GM21529 (cell line): ENCODE results near the gene TPO.
"Not testable (repeated sequence)": the region's sequence is repeated elsewhere in the genome, so short reads cannot be mapped to it uniquely, and the experiment has no call there.

ENCODE experiments used
- ATAC-seq: cut with Tn5 transposase; IDR thresholded peaks from one replicate; pipeline ENCODE4 v1.9.1; 2021; ENCODE audit not compliant: unreplicated experiment

TPO gene

DNA sequence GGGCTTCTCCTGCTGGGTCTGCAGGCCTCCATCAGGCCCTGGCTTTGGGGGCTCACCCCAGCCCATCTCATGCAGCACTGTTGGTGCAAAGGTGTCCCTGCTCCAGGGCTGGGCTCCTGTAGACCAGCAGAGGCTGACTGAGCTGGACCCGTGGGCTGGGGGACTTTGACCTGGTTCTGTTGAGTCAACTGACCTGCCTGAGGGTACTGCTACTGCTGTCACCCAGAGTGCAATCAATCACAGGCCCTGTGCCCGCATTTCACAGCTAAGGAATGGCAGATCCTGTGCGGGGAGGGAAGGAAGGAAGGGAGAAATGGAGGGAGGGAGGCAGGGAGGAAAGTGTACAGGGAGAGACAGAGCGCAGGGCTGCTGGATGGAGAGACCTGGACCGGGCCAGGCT is 136.8 kb downstream of the TPO start:
- no peak for ATAC-seq

DNA sequence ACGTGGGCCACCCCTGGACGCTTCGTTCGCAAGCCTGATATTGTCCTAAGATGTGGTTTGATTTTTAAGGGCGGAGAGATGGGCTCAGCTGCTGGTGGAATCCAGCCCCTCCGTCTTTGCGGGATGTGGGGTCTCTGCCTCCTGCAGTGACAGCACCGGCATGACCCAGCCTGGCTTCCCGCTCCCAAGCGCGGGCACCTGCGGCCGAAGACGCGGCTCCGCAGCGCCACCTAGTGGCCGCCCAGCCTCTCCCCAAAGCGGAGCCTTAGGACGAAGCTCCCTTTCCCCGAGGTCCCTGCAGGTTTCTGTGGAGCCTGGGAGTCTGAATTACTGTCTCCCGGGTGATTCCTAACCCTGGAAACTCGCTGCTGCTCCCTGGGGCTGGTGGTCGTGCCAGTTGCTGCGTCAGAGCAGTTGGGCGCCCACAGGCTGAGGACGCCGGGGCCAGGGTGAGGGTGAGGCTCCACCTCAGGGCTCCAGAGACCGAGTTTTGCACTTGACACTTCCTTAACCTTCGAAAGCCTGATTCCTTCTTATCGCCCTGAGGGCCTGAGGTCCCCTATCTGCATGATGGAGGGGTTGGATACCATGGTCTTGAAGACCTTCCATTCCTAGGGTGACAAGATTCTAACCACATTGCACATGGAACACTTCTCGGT is 137.5 kb downstream of the TPO start:
- ATAC-seq = peak; percentile 80

- ATAC-seq = no peak
These were observed 138.6 kb downstream of the TPO start for GRCh38 chr2:1551905-1552304.

- no peak for ATAC-seq
These were observed 139.3 kb downstream of the TPO start for GRCh38 chr2:1552611-1553010.

GRCh38 chr2:1553671-1554295 is 140.5 kb downstream of the TPO start:
- ATAC-seq = no peak

DNA sequence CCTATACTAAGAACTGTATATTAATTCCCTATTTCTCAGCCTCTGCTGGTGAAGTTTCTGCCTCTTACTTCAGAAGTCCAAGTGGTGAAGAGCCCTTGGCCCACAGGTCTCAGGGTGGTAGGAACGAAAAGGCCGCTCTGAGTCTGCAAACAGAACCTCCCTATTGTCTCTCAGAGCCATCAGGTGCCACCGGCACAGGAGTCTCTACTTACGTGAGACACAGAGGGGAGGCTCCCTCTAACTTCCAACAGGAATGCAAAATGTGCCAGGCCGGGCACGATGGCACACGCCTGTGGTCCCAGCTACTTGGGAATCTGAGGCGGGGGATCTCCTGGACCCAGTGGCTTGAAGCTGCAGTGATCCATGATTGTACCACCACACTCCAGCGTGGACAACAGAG is 143.0 kb downstream of the TPO start:
- ATAC-seq = no peak

DNA sequence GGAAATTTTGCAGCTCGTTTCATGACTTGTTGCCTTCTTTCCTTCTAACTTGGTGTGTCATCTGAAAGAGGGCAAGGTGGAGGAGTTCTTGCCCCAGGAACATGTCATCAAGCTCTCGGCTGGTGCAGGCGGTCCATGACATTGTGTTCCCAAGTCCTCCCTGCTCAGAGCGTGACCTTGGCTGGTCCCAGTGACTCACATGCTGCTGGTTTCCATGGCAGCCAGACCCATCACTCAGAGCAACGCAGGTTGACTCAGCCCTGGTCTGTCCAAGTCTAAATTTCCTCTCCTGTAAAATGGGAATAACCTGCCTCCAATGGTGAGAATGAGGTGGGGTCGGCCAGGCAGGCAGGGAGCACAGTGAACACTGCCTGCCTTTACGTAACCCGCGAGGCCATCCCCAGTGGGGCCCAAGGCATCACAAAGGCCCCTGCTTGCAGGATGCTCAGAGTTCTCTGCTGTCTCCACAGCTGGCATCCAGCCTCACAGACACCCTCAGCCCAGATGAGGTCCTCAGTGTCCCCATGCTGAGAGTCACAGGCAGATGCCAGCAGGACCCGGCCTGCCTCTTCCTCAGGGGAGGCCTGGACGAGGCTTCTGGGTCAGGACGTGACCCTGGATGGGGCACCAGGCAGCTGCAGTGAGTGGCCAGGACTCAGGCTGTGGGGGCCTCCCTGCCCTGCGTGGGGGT is 143.7 kb downstream of the TPO start:
- no peak for ATAC-seq

DNA sequence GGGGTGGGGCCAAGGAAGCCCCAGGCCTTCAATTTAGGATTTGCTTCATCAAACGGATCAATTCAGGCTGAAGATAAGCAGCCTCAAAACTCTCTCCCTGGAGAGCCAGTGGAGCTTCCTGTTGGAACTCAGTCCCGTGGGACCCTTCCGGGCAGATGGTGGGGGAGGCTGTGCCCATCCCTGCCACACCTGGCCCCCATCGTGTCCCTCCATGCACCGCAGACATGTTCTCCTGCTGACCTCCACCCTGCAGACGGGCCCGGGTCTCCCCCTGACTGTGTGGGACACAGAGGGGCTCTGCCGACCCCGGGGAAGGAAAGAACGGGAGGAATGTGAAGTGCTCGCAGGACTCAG is 144.2 kb downstream of the TPO start:
- no peak for ATAC-seq

GRCh38 chr2:1559589-1560175 is 146.4 kb downstream of the TPO start:
- ATAC-seq = no peak

DNA sequence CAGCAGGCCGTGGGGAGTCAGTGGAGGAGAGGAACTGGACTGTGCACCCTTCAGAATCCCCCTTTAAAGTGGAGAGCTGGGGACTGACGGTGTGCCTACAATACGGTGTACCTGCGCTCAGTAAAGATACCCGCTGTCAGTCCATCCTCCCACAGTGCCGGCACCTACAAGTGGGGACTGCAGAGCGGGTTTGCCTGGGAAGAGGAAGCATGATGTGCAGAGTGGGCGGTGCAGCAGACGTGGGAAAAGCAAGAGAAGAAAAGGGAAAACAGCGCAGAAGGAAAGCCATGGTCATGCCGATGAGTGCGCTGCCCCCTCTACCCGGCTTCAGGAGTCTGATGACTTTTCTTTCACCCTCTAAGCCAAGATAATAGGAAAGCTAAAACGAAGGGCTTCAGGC is 148.0 kb downstream of the TPO start:
- ATAC-seq = no peak

GRCh38 chr2:1561811-1562421 is 148.7 kb downstream of the TPO start:
- no peak for ATAC-seq

DNA sequence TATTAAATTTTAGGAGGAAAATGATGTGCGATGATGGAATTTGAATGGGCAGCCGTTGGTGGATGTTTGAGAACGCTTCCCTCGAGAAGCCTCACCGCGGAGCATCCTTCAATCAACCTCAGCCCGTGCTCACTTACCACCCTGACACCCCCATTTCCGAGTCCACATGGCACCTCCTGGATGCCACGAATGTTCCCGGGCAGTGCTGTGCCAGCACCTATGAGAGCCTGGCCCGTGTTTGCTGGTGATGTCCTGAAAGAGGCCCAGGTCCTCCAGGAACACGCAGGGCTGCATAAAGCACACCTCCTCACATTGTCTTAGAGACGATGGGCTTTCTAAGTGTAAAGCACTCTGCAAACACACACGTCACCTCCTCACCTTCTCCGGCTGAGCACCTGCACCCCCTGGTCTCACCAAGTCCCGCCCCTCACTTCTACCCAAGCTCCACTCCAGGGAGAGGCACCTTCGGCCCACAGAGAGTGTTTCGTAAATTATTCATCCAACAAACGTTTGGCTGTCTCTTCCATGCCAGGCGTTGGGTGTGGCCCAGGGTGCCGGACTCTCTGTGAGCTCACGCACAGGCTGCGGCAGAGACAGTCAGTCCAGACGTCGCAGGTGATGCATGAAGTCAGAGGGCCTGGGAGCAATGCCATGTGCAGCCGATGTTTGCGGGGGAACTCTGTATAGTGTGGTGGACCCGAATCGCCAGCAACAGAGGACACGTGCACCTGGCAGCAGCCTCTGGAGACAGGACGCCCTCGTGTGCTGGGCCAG is 150.0 kb downstream of the TPO start:
- no peak for ATAC-seq

DNA sequence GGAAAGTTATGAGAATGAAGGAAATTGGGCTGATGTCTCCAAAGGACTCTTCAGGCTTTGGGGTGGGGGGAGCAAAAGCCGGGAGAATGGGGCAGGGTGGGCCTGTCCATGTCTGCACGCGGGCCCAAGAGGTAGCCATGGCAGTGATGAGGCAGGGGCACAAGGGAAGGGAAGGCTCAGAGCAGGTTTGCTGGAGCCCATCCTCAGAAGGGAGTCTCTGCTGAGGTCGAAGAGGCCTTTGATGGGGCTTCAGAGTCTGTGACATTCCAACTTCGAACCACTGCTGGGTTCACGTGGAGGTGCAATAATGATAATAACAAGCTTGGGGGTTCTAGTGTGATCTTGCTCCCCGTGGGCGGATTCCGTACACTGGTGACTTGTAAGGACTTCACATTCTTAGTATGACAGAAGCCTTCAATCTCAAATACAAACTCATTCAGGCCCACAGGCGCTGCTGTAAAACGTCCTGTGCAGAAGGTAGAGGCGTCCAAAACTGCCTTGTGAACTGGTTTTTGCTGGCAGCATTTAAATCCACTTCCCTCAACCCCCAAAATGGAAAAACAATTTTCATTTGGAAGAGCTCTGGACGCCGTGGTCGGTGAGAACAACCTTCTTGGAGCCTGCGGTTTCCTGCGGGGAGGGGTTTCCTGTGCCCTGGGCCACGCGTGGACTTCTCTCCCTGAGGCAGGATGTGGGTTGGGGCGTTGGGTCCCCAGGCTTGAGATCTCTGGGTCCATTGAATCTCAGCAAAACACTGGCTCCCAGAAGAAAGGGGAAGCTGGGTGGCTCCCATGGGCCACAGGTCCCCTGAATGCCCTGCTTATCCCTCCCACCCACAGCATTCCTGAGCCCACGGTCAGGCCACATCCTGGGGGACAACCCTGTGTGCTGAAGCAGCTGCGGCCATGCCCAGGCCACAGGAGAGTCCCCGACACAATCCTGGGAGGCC is 151.0 kb downstream of the TPO start:
- ATAC-seq = no peak

DNA sequence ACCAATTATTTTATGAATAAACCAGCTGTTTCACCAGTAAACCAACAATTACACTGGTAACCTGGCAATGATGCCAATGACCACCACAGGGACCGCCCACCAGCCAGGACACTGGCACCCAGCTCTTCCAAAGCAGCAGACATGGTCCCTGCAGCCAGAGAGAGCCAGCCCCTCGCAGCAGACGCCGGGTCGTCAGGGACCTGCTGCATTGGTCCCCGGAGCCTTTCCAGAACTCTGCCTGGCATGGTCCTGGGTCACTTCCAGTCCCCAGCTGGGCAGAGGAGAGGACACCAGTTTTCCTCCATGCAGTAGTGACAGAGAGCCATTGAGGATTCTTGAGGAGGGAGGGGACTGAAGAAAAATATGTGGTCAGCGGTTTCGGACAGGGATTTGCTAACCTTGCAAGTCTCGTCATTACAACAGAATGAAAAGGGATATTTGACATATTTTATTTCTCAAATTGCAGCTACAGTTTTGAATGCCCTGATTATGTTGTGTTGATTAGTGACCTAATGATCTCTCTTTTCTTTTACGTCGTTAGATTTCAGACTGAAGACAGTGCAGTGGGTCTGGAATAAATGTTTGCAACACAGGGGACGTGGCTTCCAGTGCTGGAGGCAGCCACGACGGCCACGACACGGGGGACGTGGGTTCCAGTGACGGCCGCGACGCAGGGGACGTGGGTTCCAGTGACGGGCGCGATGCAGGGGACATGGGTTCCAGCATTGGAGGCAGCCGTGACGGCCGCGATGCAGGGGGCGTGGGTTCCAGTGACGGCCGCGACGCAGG is 154.5 kb downstream of the TPO start:
- ATAC-seq = no peak

DNA sequence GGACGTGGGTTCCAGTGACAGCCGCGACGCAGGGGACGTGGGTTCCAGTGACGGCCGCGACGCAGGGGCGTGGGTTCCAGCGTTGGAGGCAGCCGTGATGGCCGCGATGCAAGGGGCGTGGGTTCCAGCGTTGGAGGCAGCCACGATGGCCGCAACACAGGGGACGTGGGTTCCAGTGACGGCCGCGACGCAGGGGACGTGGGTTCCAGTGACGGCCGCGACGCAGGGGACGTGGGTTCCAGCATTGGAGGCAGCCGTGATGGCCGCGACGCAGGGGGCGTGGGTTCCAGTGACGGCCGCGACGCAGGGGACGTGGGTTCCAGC is 155.0 kb downstream of the TPO start:
- not testable (repeated sequence) for ATAC-seq

DNA sequence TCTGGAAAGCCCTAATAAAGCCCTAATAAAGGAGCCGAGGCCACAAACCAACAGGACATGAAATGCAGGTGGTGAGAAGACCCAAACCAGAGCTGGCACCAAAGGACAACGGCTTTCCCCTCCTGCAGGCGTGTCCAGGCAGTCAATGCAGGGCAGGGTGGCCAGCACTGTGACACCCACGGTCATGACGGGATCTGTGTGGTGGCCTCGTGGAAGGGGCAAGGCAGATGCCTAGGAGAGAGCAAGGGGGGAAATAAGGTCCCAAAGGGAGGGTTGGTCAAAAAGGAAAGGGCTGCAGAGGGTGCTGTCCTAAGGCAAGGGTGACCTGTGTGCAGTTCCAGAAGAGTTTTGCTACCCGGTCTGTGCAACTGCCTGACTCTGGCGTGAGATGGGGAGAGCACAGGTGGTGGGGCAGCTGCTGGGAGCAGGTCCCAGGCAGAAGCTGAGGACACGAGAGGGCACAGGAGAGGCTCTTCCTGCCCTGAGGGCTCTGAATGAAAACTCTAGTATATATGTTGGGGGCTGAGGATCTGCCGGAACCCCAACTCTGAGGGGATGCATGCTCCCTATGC is 156.7 kb downstream of the TPO start:
- no peak for ATAC-seq

GRCh38 chr2:1571477-1572417 is 158.5 kb downstream of the TPO start:
- no peak for ATAC-seq

GRCh38 chr2:1572638-1573037 is 159.4 kb downstream of the TPO start:
- no peak for ATAC-seq
